H9 (cell line): ENCODE measurements around the gene ASPHD1. TPM values are rescaled to one million over a fixed set of nuclear protein-coding genes. Genes with fewer than 3 reads are reported as not detected.

ENCODE experiments used
- DNase-seq: peaks from one replicate; pipeline ENCODE4 v3.0.0-alpha.2; 2017
- H2AFZ ChIP-seq: one replicate; pipeline ENCODE4 v1.6.1; 2013; ENCODE audit warnings: mild to moderate bottlenecking, low read length, control low read depth, moderate library complexity
- H2AK5ac ChIP-seq: 2 replicates; pipeline ENCODE4 v1.6.1; 2013; ENCODE audit warnings: low read length, control low read depth, mixed read lengths; ENCODE audit not compliant: insufficient read length
- H2BK120ac ChIP-seq: one replicate; pipeline ENCODE4 v1.6.1; 2013; ENCODE audit warnings: low read depth, mild to moderate bottlenecking, low read length, control low read depth, inconsistent platforms; ENCODE audit not compliant: poor library complexity, severe bottlenecking
- H2BK12ac ChIP-seq: 2 replicates; pipeline ENCODE4 v1.6.1; 2013; ENCODE audit warnings: low read length, control low read depth, mixed read lengths, low read depth; ENCODE audit not compliant: insufficient read length
- H2BK15ac ChIP-seq: 2 replicates; pipeline ENCODE4 v1.6.1; 2013; ENCODE audit warnings: low read depth, low read length, control low read depth
- H2BK20ac ChIP-seq: one replicate; pipeline ENCODE4 v1.6.1; 2013; ENCODE audit warnings: low read depth, mild to moderate bottlenecking, low read length, control low read depth, inconsistent platforms; ENCODE audit not compliant: poor library complexity, severe bottlenecking
- H2BK5ac ChIP-seq: 2 replicates; pipeline ENCODE4 v1.6.1; 2013; ENCODE audit warnings: low read length, control low read depth, mixed read lengths; ENCODE audit not compliant: insufficient read length
- H3K14ac ChIP-seq: 2 replicates; pipeline ENCODE4 v1.6.1; 2013; ENCODE audit warnings: low read length, control low read depth; ENCODE audit not compliant: insufficient read depth
- H3K18ac ChIP-seq: 2 replicates; pipeline ENCODE4 v1.6.1; 2013; ENCODE audit warnings: low read depth, mild to moderate bottlenecking, mixed read lengths, low read length, control low read depth; ENCODE audit not compliant: insufficient read length
- H3K23ac ChIP-seq: 2 replicates; pipeline ENCODE4 v1.6.1; 2013; ENCODE audit warnings: low read length, control low read depth, mixed read lengths, low read depth; ENCODE audit not compliant: insufficient read length
- H3K23me2 ChIP-seq: 2 replicates; pipeline ENCODE4 v1.6.1; 2013; ENCODE audit warnings: low read depth, mild to moderate bottlenecking, mixed read lengths, low read length, control low read depth; ENCODE audit not compliant: insufficient read length, poor library complexity, severe bottlenecking
- H3K27ac ChIP-seq: 2 replicates; pipeline ENCODE4 v1.5.1; 2013; ENCODE audit warnings: low read length, control low read depth, mixed read lengths, low read depth; ENCODE audit not compliant: insufficient read length
- H3K27me3 ChIP-seq: 2 replicates; pipeline ENCODE4 v1.6.1; 2013; ENCODE audit warnings: low read length, control low read depth, inconsistent platforms; ENCODE audit not compliant: insufficient read depth
- H3K4ac ChIP-seq: 2 replicates; pipeline ENCODE4 v1.6.1; 2013; ENCODE audit warnings: low read depth, mild to moderate bottlenecking, control low read depth, inconsistent platforms, low read length, moderate library complexity
- H3K4me1 ChIP-seq: 2 replicates; pipeline ENCODE4 v1.6.1; 2013; ENCODE audit warnings: low read length, control low read depth, inconsistent platforms; ENCODE audit not compliant: insufficient read depth
- H3K4me2 ChIP-seq: 2 replicates; pipeline ENCODE4 v1.6.1; 2013; ENCODE audit warnings: low read length, control low read depth, mixed read lengths; ENCODE audit not compliant: insufficient read length, insufficient read depth
- H3K56ac ChIP-seq: 2 replicates; pipeline ENCODE4 v1.6.1; 2013; ENCODE audit warnings: low read depth, mild to moderate bottlenecking, mixed read lengths, low read length, control low read depth; ENCODE audit not compliant: insufficient read length
- H3K79me1 ChIP-seq: 2 replicates; pipeline ENCODE4 v1.6.1; 2013; ENCODE audit warnings: low read depth, mild to moderate bottlenecking, moderate library complexity, low read length, control low read depth, inconsistent platforms; ENCODE audit not compliant: insufficient read depth, poor library complexity, severe bottlenecking
- H3K79me2 ChIP-seq: 2 replicates; pipeline ENCODE4 v1.6.1; 2013; ENCODE audit warnings: low read length, control low read depth, inconsistent platforms; ENCODE audit not compliant: insufficient read depth
- H3K9ac ChIP-seq: 2 replicates; pipeline ENCODE4 v1.6.1; 2013; ENCODE audit warnings: low read length, control low read depth, mixed read lengths; ENCODE audit not compliant: insufficient read length; ENCODE audit errors: extremely low read depth
- H3K9me3 ChIP-seq: one replicate; pipeline ENCODE4 v1.6.1; 2013; ENCODE audit warnings: low read depth, low read length, inconsistent platforms; ENCODE audit not compliant: control insufficient read depth
- H3T11ph ChIP-seq: one replicate; pipeline ENCODE4 v1.6.1; 2013; ENCODE audit warnings: mild to moderate bottlenecking, low read length, control low read depth, inconsistent platforms
- H4K20me1 ChIP-seq: one replicate; pipeline ENCODE4 v1.6.1; 2013; ENCODE audit not compliant: control insufficient read depth, insufficient read length, insufficient read depth
- H4K5ac ChIP-seq: 2 replicates; pipeline ENCODE4 v1.6.1; 2013; ENCODE audit warnings: low read depth, mild to moderate bottlenecking, mixed read lengths, low read length, control low read depth; ENCODE audit not compliant: insufficient read length
- H4K8ac ChIP-seq: replicated peaks from 2 replicates; pipeline ENCODE4 v1.6.1; 2013; ENCODE audit warnings: low read length, control low read depth, mixed read lengths, low read depth; ENCODE audit not compliant: insufficient read length
- H4K91ac ChIP-seq: 2 replicates; pipeline ENCODE4 v1.6.1; 2013; ENCODE audit warnings: low read depth, mild to moderate bottlenecking, moderate library complexity, mixed read lengths, low read length, control low read depth; ENCODE audit not compliant: insufficient read length
- H3K27ac Mint-ChIP-seq, 3 experiments: 2 replicates in 2 of 3; 3 replicates in 1 of 3; pipeline ENCODE4 v1.8.0; 2020 to 2021; ENCODE audit warnings: mixed read lengths in 3 of 3, mild to moderate bottlenecking in 1 of 3, moderate library complexity in 1 of 3
- H3K27me3 Mint-ChIP-seq: 2 replicates; pipeline ENCODE4 v1.8.0; 2021; ENCODE audit warnings: low read depth, mild to moderate bottlenecking, moderate library complexity, mixed read lengths
- H3K36me3 Mint-ChIP-seq, 3 experiments: 2 replicates in 2 of 3; 3 replicates in 1 of 3; pipeline ENCODE4 v1.8.0; 2020 to 2021; ENCODE audit warnings: low read depth in 3 of 3, mixed read lengths in 3 of 3; ENCODE audit not compliant: insufficient read depth in 1 of 3
- H3K4me1 Mint-ChIP-seq, 2 experiments: 2 replicates each; pipeline ENCODE4 v1.8.0; 2020; ENCODE audit warnings: mixed read lengths in 2 of 2
- H3K4me3 Mint-ChIP-seq, 2 experiments: 2 replicates in 1 of 2; 3 replicates in 1 of 2; pipeline ENCODE4 v1.8.0; 2020 to 2021; ENCODE audit warnings: mild to moderate bottlenecking in 2 of 2, mixed read lengths in 2 of 2, moderate library complexity in 1 of 2
- H3K9me3 Mint-ChIP-seq, 2 experiments: 2 replicates in 1 of 2; 3 replicates in 1 of 2; pipeline ENCODE4 v1.8.0; 2020; ENCODE audit warnings: mild to moderate bottlenecking in 2 of 2, mixed read lengths in 2 of 2, moderate library complexity in 1 of 2
- CTCF ChIP-seq: fragments of 200-600 bp; sonication (generic); conservative IDR thresholded peaks from 3 replicates; pipeline ENCODE4 v1.8.0; 2021; ENCODE audit warnings: antibody characterized with exemption, mild to moderate bottlenecking
- WGBS: extraction: QIAGEN DNeasy Blood & Tissue Kit; methylation state at CpG from one replicate; pipeline ENCODE4 v1.1.7; 2013; ENCODE audit warnings: missing lambda C conversion rate, low lambda C conversion rate, mixed read lengths; ENCODE audit not compliant: insufficient read length; ENCODE audit errors: extremely low coverage; 5-methylcytosine and 5-hydroxymethylcytosine counted together
- total RNA-seq: library from RNA; stranded (reverse); gene quantifications from 2 replicates; pipeline ENCODE4 v1.2.1, GENCODE V29; 2021

Gene ASPHD1
- total RNA-seq, 1 experiment from 2014 or later = 16.7 TPM

GRCh38 chr16:29951625-29952365 lies 51.5 kb downstream of the ASPHD1 start:
- Histone ChIP-seq H3K4me2 (no peak overlapping the region), H3K27me3 (no peaks in the 10 kb centered on the region), H2BK20ac (no peak overlapping the region), H2BK15ac (no peak overlapping the region), H4K8ac (no peak overlapping the region), H4K5ac (no peak overlapping the region), H3K23ac (no peak overlapping the region), H3K23me2 (no peaks in the 10 kb centered on the region), H3K9ac (no peak overlapping the region), H2AK5ac (no peak overlapping the region), H3K14ac (no peak overlapping the region), H3K27ac (no peak overlapping the region), H3K18ac (no peak overlapping the region), H3K56ac (no peak overlapping the region), H2BK5ac (no peak overlapping the region), H3K79me2 (no peaks in the 10 kb centered on the region), H4K91ac (no peak overlapping the region), H3T11ph (no peak overlapping the region), H3K79me1 (no peaks in the 10 kb centered on the region), H2BK120ac (no peak overlapping the region), H4K20me1 (no peaks in the 10 kb centered on the region), H3K4ac (no peak overlapping the region), H2BK12ac (no peak overlapping the region), H3K9me3 (no peaks in the 10 kb centered on the region), H3K4me1 (peaks cover 4% of the 10 kb centered on the region; the same call in 1 of the 2 replicates), H2AFZ (no peak overlapping the region)
- H3K27me3 Mint-ChIP-seq = no peaks in the 10 kb centered on the region
- no peak overlapping the region; a peak in 1 of 7 replicates for H3K27ac Mint-ChIP-seq
- peaks cover 8 to 10% of the 10 kb centered on the region in 2 experiments; a peak in 3 of 4 replicates for H3K4me1 Mint-ChIP-seq
- no peaks in the 10 kb centered on the region for H3K9me3 Mint-ChIP-seq
- DNase-seq = peak; percentile 54
- no CpG with 5 or more reads among the region's 8 CpGs for WGBS
- no peak overlapping the region for H3K4me3 Mint-ChIP-seq
- TF ChIP-seq CTCF = peak; percentile 49
- H3K36me3 Mint-ChIP-seq = no peaks in the 10 kb centered on the region

Other genes starting within 250 kb of the ASPHD1 start
- 0.77 and 1.1 TPM in 2 replicates for gene SPN, start 237.2 kb upstream of the ASPHD1 start, total RNA-seq
- gene QPRT, start 221.3 kb upstream of the ASPHD1 start, total RNA-seq = 107 TPM in 2 replicates
- not detected in 2 replicates for gene C16orf54, start 154.5 kb upstream of the ASPHD1 start, total RNA-seq
- not detected in 2 replicates for gene ZG16, start 122.2 kb upstream of the ASPHD1 start, total RNA-seq
- 148 and 151 TPM in 2 replicates for gene KIF22, start 109.7 kb upstream of the ASPHD1 start, total RNA-seq
- gene MAZ, start 94.0 kb upstream of the ASPHD1 start, total RNA-seq = 412 and 414 TPM in 2 replicates
- 10.7 and 14.6 TPM in 2 replicates for gene PRRT2, start 88.3 kb upstream of the ASPHD1 start, total RNA-seq
- 65.3 and 67.8 TPM in 2 replicates for gene PAGR1, start 84.3 kb upstream of the ASPHD1 start, total RNA-seq
- gene MVP, start 80.0 kb upstream of the ASPHD1 start, total RNA-seq = 2.5 and 3.1 TPM in 2 replicates
- 70.0 and 70.6 TPM in 2 replicates for gene CDIPT, start 37.3 kb upstream of the ASPHD1 start, total RNA-seq
- 44.7 and 50.8 TPM in 2 replicates for gene SEZ6L2, start 938 bp upstream of the ASPHD1 start, total RNA-seq
- 16.8 and 18.3 TPM in 2 replicates for gene KCTD13, start 25.7 kb downstream of the ASPHD1 start, total RNA-seq
- 82.1 and 89.1 TPM in 2 replicates for gene TMEM219, start 61.6 kb downstream of the ASPHD1 start, total RNA-seq
- 43.1 and 43.9 TPM in 2 replicates for gene TAOK2, start 73.4 kb downstream of the ASPHD1 start, total RNA-seq
- 18.5 and 21.6 TPM in 2 replicates for gene HIRIP3, start 95.1 kb downstream of the ASPHD1 start, total RNA-seq
- gene INO80E, start 95.8 kb downstream of the ASPHD1 start, total RNA-seq = 94.1 and 101 TPM in 2 replicates
- 10.2 and 12.2 TPM in 2 replicates for gene DOC2A, start 110.5 kb downstream of the ASPHD1 start, total RNA-seq
- gene C16orf92, start 122.7 kb downstream of the ASPHD1 start, total RNA-seq = not detected in 2 replicates
- gene TLCD3B, start 130.8 kb downstream of the ASPHD1 start, total RNA-seq = 20.9 and 22.3 TPM in 2 replicates
- 1,356 and 1,375 TPM in 2 replicates for gene ALDOA, start 165.3 kb downstream of the ASPHD1 start, total RNA-seq
- 162 and 163 TPM in 2 replicates for gene PPP4C, start 175.5 kb downstream of the ASPHD1 start, total RNA-seq
- gene TBX6, start 191.4 kb downstream of the ASPHD1 start, total RNA-seq = 1.6 and 1.9 TPM in 2 replicates
- gene YPEL3, start 195.7 kb downstream of the ASPHD1 start, total RNA-seq = 26.3 and 27.5 TPM in 2 replicates
- gene GDPD3, start 213.0 kb downstream of the ASPHD1 start, total RNA-seq = 3.8 and 4.0 TPM in 2 replicates
- gene MAPK3, start 222.7 kb downstream of the ASPHD1 start, total RNA-seq = 52.3 and 53.5 TPM in 2 replicates